Lower leg skin (tissue), 4 donors: ENCODE results near the gene PCDHGC3. TPM values are rescaled to one million over a fixed set of nuclear protein-coding genes. Genes with fewer than 3 reads are reported as not detected.
A peak's percentile ranks its signal among the peaks of the same experiment; 100 is the strongest.

Experiments used
- DNase-seq, 2 donors: peaks; one replicate each; pipeline ENCODE4 v3.0.0-alpha.2; 2019; ENCODE audit warnings: low spot score in 2 of 2
- H3K4me3 ChIP-seq: fragments of 200-600 bp; sonication (generic); 2 replicates; pipeline ENCODE4 v1.5.1; 2017; ENCODE audit warnings: mild to moderate bottlenecking, low read depth; ENCODE audit not compliant: poor library complexity, severe bottlenecking
- CTCF ChIP-seq, 3 donors: fragments of 450-650 bp; IDR thresholded peaks; one replicate each; pipeline ENCODE4 v1.5.1; 2016; ENCODE audit warnings: antibody characterized with exemption in 3 of 3, mild to moderate bottlenecking in 3 of 3, moderate library complexity in 2 of 3
- POLR2A ChIP-seq, 2 donors: fragments of 450-650 bp; IDR thresholded peaks; one replicate each; pipeline ENCODE4 v1.6.1; 2016 to 2017; ENCODE audit warnings: antibody characterized with exemption in 2 of 2, mild to moderate bottlenecking in 1 of 2, moderate library complexity in 1 of 2
- WGBS, 2 donors: methylation state at CpG; one replicate each; pipeline ENCODE4 v1.1.5; 2018; 5-methylcytosine and 5-hydroxymethylcytosine counted together
- intact Hi-C: fragments of 100-400 bp; cut with DNase I; formaldehyde crosslinking; loops from one replicate; pipeline ENCODE4 v1.15.0; 2023; ENCODE audit warnings: low total_unique reads
- total RNA-seq, 4 donors: library from RNA; depleted of rRNA; stranded (reverse); fragments of >200 nt; gene quantifications; one replicate each; pipeline ENCODE4 v1.1.0, GENCODE V29; 2016

PCDHGC3 gene
- total RNA-seq, 4 donors from 2014 or later, result 45.5 to 80.8 (median 49.7) TPM

DNA sequence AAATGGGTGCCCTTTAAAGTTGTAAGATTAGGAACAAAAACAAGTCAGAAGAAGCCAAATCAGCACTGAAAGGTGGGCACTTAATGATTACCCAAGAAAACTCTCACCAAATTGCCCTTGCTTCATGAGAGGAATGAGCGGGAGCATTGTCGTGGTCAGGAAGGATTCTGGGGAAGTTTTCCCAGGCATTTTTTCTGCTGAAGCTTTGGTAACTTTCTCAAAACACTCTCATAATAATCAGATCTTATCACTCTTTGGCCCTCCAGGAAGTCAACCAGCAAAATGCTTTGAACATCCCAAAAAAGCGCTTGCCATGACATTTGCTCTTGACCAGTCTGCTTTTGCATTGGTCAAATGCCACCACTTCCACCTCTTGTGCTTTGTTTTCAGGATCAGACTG, 10.4 kb upstream of the PCDHGC3 start:
- no peak overlapping the region for H3K4me3 ChIP-seq
- intact Hi-C loops, result no loop called here
- TF ChIP-seq POLR2A (IDR thresholded peaks at IDR 0.05) (no peak), CTCF (IDR thresholded peaks at IDR 0.05) (no peak)
- DNase-seq, result no peak
- WGBS, 2 donors, result 97% methylated on average over 3 of the region's 3 CpGs

DNA sequence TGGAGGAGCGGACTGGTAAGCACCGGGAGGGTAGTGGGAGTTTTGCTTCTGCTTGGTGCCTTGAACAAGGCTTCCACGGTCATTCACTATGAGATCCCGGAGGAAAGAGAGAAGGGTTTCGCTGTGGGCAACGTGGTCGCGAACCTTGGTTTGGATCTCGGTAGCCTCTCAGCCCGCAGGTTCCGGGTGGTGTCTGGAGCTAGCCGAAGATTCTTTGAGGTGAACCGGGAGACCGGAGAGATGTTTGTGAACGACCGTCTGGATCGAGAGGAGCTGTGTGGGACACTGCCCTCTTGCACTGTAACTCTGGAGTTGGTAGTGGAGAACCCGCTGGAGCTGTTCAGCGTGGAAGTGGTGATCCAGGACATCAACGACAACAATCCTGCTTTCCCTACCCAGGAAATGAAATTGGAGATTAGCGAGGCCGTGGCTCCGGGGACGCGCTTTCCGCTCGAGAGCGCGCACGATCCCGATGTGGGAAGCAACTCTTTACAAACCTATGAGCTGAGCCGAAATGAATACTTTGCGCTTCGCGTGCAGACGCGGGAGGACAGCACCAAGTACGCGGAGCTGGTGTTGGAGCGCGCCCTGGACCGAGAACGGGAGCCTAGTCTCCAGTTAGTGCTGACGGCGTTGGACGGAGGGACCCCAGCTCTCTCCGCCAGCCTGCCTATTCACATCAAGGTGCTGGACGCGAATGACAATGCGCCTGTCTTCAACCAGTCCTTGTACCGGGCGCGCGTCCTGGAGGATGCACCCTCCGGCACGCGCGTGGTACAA, 556 bp downstream of the PCDHGC3 start:
- DNase-seq, result peak; percentile 70 to 93
- H3K4me3 ChIP-seq, result peak overlapping the region; percentile 66
- WGBS, 2 donors, result 1 to 2% methylated on average over 38 to 54 of the region's 58 CpGs
- TF ChIP-seq POLR2A (IDR thresholded peaks at IDR 0.05) (no peak), CTCF (IDR thresholded peaks at IDR 0.05) (no peak)
- intact Hi-C loops, result loop anchor here (5.0 kb wide), 1 partner anchor 46 kb away; no protein-coding TSS in a partner anchor

DNA sequence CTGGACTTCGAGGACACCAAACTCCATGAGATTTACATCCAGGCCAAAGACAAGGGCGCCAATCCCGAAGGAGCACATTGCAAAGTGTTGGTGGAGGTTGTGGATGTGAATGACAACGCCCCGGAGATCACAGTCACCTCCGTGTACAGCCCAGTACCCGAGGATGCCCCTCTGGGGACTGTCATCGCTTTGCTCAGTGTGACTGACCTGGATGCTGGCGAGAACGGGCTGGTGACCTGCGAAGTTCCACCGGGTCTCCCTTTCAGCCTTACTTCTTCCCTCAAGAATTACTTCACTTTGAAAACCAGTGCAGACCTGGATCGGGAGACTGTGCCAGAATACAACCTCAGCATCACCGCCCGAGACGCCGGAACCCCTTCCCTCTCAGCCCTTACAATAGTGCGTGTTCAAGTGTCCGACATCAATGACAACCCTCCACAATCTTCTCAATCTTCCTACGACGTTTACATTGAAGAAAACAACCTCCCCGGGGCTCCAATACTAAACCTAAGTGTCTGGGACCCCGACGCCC, 1.3 kb downstream of the PCDHGC3 start:
- DNase-seq, result no peak
- peak overlapping the region; percentile 66 for H3K4me3 ChIP-seq
- WGBS, 2 donors, result 25 to 28% methylated on average over 23 to 24 of the region's 24 CpGs
- intact Hi-C loops, result loop anchor here (5.0 kb wide), 1 partner anchor 45 kb away; no protein-coding TSS in a partner anchor
- no peak for TF ChIP-seq POLR2A (IDR thresholded peaks at IDR 0.05)
- no peak for TF ChIP-seq CTCF (IDR thresholded peaks at IDR 0.05)

DNA sequence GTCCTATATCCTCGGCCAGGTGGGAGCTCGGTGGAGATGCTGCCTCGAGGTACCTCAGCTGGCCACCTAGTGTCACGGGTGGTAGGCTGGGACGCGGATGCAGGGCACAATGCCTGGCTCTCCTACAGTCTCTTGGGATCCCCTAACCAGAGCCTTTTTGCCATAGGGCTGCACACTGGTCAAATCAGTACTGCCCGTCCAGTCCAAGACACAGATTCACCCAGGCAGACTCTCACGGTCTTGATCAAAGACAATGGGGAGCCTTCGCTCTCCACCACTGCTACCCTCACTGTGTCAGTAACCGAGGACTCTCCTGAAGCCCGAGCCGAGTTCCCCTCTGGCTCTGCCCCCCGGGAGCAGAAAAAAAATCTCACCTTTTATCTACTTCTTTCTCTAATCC, 2.0 kb downstream of the PCDHGC3 start:
- DNase-seq, result no peak
- intact Hi-C loops, result loop anchor here (5.0 kb wide), 1 partner anchor 44 kb away; no protein-coding TSS in a partner anchor
- WGBS, 2 donors, result 12 to 48% methylated on average over 12 to 13 of the region's 13 CpGs

GRCh38 chr5:141478321-141478945, 2.7 kb downstream of the PCDHGC3 start:
- 20 to 37% methylated on average over 20 of the region's 20 CpGs for WGBS, 2 donors
- peak; percentile 50 to 90 for DNase-seq
- intact Hi-C loops, result loop anchor here (5.0 kb wide), 1 partner anchor 44 kb away; no protein-coding TSS in a partner anchor
- no peak overlapping the region for H3K4me3 ChIP-seq
- TF ChIP-seq CTCF (IDR thresholded peaks at IDR 0.05) (no peak), POLR2A (IDR thresholded peaks at IDR 0.05) (no peak)

More for the DNA sequence above, 2.0 kb downstream of the PCDHGC3 start:
- no peak overlapping the region for H3K4me3 ChIP-seq
- TF ChIP-seq CTCF (IDR thresholded peaks at IDR 0.05), result no peak
- no peak for TF ChIP-seq POLR2A (IDR thresholded peaks at IDR 0.05)
